HEK293T (cell line): ENCODE data around the gene GMCL2.

Experiments
- ELF4 ChIP-seq: fragments of 450-650 bp; IDR thresholded peaks from 2 replicates; pipeline ENCODE4 v1.6.1; 2017; ENCODE audit warnings: antibody characterized with exemption
- L3MBTL2 ChIP-seq: fragments of 450-650 bp; conservative IDR thresholded peaks from 2 replicates; pipeline ENCODE4 v1.6.1; 2016; ENCODE audit warnings: mild to moderate bottlenecking
- TARDBP ChIP-seq: fragments of 450-650 bp; IDR thresholded peaks from 2 replicates; pipeline ENCODE4 v1.6.1; 2016

DNA sequence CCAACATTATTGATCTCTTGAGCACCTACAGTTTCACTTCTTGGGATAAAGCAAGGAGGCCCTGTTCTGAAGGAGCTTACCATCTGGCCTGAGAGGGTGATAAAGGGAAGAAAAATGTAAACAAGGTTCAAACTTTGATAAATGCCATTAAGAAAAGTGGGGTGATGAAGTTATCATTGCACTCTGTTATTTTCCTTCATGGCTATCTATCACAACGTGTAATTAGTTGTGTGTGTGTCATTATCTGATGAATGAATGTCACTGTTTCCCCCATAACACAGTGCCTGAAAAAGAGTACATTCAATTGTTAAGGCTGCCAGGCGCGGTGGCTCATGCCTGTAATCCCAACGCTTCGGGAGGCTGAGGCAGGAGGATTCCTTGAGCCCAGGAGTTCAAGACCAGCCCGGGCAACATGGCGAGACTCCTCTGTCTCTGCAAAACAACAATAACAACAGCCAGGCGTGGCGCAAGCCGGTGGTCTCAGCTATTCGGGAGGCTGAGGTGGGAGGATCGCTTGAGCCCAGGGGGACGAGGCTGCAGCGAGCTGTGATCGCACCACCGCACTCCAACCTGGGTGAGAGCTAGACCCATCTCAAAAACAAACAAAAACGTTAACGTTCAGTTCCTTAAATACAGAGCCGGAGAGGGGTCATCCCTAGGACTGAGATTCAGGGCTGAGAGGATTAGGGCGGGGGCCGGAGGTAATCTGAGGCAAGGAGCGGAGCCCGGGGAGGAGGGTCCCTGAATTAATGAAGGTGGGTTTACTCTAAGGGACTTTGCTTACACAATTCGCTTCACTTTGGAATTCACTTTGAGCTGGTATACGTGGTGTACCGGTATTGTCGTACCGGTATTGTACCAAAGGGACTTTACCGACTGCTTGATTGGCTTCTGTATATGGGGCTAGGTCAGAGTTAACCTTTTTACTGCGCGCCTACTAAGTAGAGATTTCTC is 34.4 kb downstream of the GMCL2 start:
- TF ChIP-seq ELF4, result no peak
- TF ChIP-seq TARDBP, result no peak
- no peak for TF ChIP-seq L3MBTL2
